ENCODE measurements around the gene NUCB2. TPM values are rescaled to one million over a fixed set of nuclear protein-coding genes. Genes with fewer than 3 reads are reported as not detected.
"Not testable (repeated sequence)": the region's sequence is repeated elsewhere in the genome, so short reads cannot be mapped to it uniquely, and the experiment has no call there.

Gene NUCB2
- total RNA-seq = 114 and 123 TPM in 2 replicates
- polyA plus RNA-seq = 28.2 and 41.9 TPM in 2 replicates
- 71.1 and 71.6 TPM in 2 replicates for polyA plus RNA-seq (2011; cell fraction: cytosol; rRNA removed)
- polyA plus RNA-seq (2011; cell fraction: nucleus; rRNA removed) = 39.9 and 40.1 TPM in 2 replicates
- polyA plus RNA-seq (2012) = 134 and 153 TPM in 2 replicates
- polyA minus RNA-seq = 75.3 and 89.0 TPM in 2 replicates
- 17.1 TPM for polyA minus RNA-seq (2011; cell fraction: cytosol; rRNA and poly(A)+ RNA removed)
- polyA minus RNA-seq (2011; cell fraction: nucleus; rRNA and poly(A)+ RNA removed) = 34.5 and 37.3 TPM in 2 replicates
- percentile 68 among the genes with signal in this experiment for Bru-seq, nascent RNA
- percentile 73 among the genes with signal in this experiment for BruChase-seq, experiment 1, labeled RNA remaining after a 6-hour chase
- BruChase-seq, experiment 2, labeled RNA remaining after a 2-hour chase = percentile 59 among the genes with signal in this experiment
- long read RNA-seq, transcript NUCB2-201 (13 exons, 1,905 nt) = minor isoform, 7 of 451 reads
- long read RNA-seq, transcript NUCB2-208 (14 exons, 2,274 nt) = major isoform, 210 of 451 reads
- long read RNA-seq, partial matches to known transcripts = 68 of 451 reads
- long read RNA-seq, other reads (novel, unspliced or antisense) = 165 of 451 reads

GRCh38 chr11:17276236-17277023 lies at the start of gene NUCB2:
Gene NUCB2 (plus strand): TSS chr11:17276739. CDS start chr11:17295324, 18,585 bp downstream.
- Histone ChIP-seq H3K27ac (ENCODE audit: insufficient read depth, low read depth, low read length) (peak within 1 kb of the TSS; percentile 65), H3K27me3 (ENCODE audit: control insufficient read depth in 2 of 2, insufficient read depth in 2 of 2, low read length in 2 of 2) (no peaks in the 10 kb centered on the region), H3K79me2 (ENCODE audit: control insufficient read depth, insufficient read depth, low read length) (peaks cover 11% of the 10 kb centered on the region), H3K9me1 (replicated peaks; ENCODE audit: control insufficient read depth, extremely low read depth, insufficient read depth, low read length) (no peaks in the 10 kb centered on the region), H3K9me3 (replicated peaks; ENCODE audit: control insufficient read depth, insufficient read depth, low read length) (no peaks in the 10 kb centered on the region), H2AFZ (ENCODE audit: low read depth, low read length) (peak within 1 kb of the TSS; percentile 90), H4K20me1 (replicated peaks; ENCODE audit: control insufficient read depth, extremely low read depth, insufficient read depth, low read length) (no peaks in the 10 kb centered on the region), H3K4me3 (replicated peaks in 1 of 3; ENCODE audit: insufficient read depth in 1 of 3, low read depth in 1 of 3, low read length in 3 of 3) (peak within 1 kb of the TSS; percentile 84 to 95 (median 95)), H3K9ac (replicated peaks; ENCODE audit: extremely low read depth, insufficient read depth, low read length) (peak within 1 kb of the TSS; percentile 85), H3K4me2 (ENCODE audit: insufficient read depth, low read length) (peak within 1 kb of the TSS; percentile 98), H3K36me3 (ENCODE audit: control insufficient read depth in 2 of 2, extremely low read depth in 1 of 2, insufficient read depth in 2 of 2, low read length in 2 of 2) (no peaks in the 10 kb centered on the region), H3K4me1 (ENCODE audit: control insufficient read depth, extremely low read depth, insufficient read depth, low read length) (peaks cover 11% of the 10 kb centered on the region)
- DNase-seq (ENCODE audit: low read depth, low spot score) (peak; percentile 98), FAIRE-seq (peak; percentile 95)
- TF ChIP-seq POLR2AphosphoS5 (IDR thresholded peaks at IDR 0.05; ENCODE audit: insufficient read depth, low read depth, low read length) = peak; percentile 89
- TF ChIP-seq GATA2 (IDR thresholded peaks at IDR 0.05; ENCODE audit: insufficient read depth, insufficient read length, low read depth, low read length) = no peak
- TF ChIP-seq POLR2A (IDR thresholded peaks at IDR 0.05; ENCODE audit: low read depth, low read length) = peak; percentile 97
- POLR2A ChIA-PET = interaction anchor here (0.7 to 1.7 kb wide), 3 partner anchors 9 to 68 kb away, joined by 3 to 8 read pairs (median 3); partner anchors contain the start of gene PIK3C2A
- intact Hi-C loops (cut with micrococcal nuclease) (loop anchor here (1.0 to 5.0 kb wide), 4 partner anchors 46 to 199 kb away; partner anchors contain the start of gene RPS13), dilution Hi-C loops (cut with MboI; ENCODE audit: extremely low pct_ligation_motif_present, low sequenced_read_pairs) (no loop called here)
- BruUV-seq (replicated peaks) = no TSS peak
- CTCF ChIA-PET = interaction anchor here (0.9 to 2.3 kb wide), 3 partner anchors 8 to 46 kb away, joined by 3 to 14 read pairs (median 8); no protein-coding TSS in a partner anchor

DNA sequence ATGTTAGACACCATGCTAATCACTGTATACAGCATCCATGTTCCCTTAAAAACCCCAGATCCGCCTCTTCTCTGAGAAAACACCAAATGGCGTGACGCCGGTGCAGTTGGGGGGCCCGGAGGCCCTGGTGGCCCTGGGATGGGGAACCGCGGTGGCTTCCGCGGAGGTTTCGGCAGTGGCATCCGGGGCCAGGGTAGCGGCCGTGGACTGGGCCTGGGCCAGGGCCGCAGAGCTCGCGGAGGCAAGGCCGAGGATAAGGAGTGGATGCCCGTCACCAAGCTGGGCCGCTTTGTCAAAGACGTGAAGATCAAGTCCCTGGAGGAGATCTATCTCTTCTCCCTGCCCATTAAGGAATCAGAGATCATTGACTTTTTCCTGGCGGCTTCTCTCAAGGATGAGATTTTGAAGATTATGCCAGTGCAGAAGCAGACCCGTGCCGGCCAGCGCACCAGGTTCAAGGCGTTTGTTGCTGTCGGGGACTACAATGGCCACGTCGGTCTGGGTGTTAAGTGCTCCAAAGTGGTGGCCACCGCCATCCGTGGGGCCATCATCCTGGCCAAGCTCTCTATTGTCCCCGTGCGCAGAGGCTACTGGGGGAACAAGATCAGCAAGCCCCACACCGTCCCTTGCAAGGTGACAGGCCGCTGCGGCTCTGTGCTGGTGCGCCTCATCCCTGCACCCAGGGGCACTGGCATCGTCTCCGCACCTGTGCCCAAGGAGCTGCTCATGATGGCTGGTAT lies 48.2 kb upstream of the NUCB2 start:
- not testable (repeated sequence) for H3K36me3 ChIP-seq (ENCODE audit: control insufficient read depth in 2 of 2, extremely low read depth in 1 of 2, insufficient read depth in 2 of 2, low read length in 2 of 2); H4K20me1 ChIP-seq (replicated peaks; ENCODE audit: control insufficient read depth, extremely low read depth, insufficient read depth, low read length)
- CTCF ChIA-PET = interaction anchor here (1.5 to 2.4 kb wide), 4 partner anchors 52 to 278 kb away, joined by 5 to 22 read pairs (median 8); partner anchors contain the start of gene NCR3LG1

More for the DNA sequence above, 48.2 kb upstream of the NUCB2 start:
- H3K4me2 ChIP-seq (ENCODE audit: insufficient read depth, low read length); H3K27ac ChIP-seq (ENCODE audit: insufficient read depth, low read depth, low read length); H3K79me2 ChIP-seq (ENCODE audit: control insufficient read depth, insufficient read depth, low read length); intact Hi-C loops (cut with micrococcal nuclease); dilution Hi-C loops (cut with MboI; ENCODE audit: extremely low pct_ligation_motif_present, low sequenced_read_pairs); H3K4me3 ChIP-seq (replicated peaks in 1 of 3; ENCODE audit: insufficient read depth in 1 of 3, low read depth in 1 of 3, low read length in 3 of 3); POLR2A ChIA-PET; BruUV-seq (replicated peaks); DNase-seq (ENCODE audit: low read depth, low spot score); FAIRE-seq; H3K27me3 ChIP-seq (ENCODE audit: control insufficient read depth in 2 of 2, insufficient read depth in 2 of 2, low read length in 2 of 2); H3K9me1 ChIP-seq (replicated peaks; ENCODE audit: control insufficient read depth, extremely low read depth, insufficient read depth, low read length); H2AFZ ChIP-seq (ENCODE audit: low read depth, low read length); H3K9me3 ChIP-seq (replicated peaks; ENCODE audit: control insufficient read depth, insufficient read depth, low read length); H3K9ac ChIP-seq (replicated peaks; ENCODE audit: extremely low read depth, insufficient read depth, low read length): not testable (repeated sequence)
- H3K4me1 ChIP-seq (ENCODE audit: control insufficient read depth, extremely low read depth, insufficient read depth, low read length) = peaks cover 14% of the 10 kb centered on the region
